SK-N-SH (cell line): ENCODE measurements around the gene PPAT. TPM values are rescaled to one million over a fixed set of nuclear protein-coding genes. Genes with fewer than 3 reads are reported as not detected.

Source experiments
- CTCF ChIA-PET: fragments of 300-600, 350-600 bp; formaldehyde crosslinking; extraction: SDS; loops from one replicate; lab custom pipeline; 2021; lab: Yijun Ruan, JAX
- POLR2A ChIA-PET: fragments of 350-600 bp; sonication (Branson Sonifier 250); formaldehyde crosslinking; extraction: SDS; loops from one replicate; lab custom pipeline; 2020; ENCODE audit warnings: antibody characterized with exemption, inconsistent platforms; lab: Yijun Ruan, JAX
- DNase-seq: peaks from one replicate; pipeline ENCODE4 v3.0.0; 2012
- H2AFZ ChIP-seq: fragments of 200-600 bp; sonication (generic); 2 replicates; pipeline ENCODE4 v1.8.1; 2016; ENCODE audit warnings: antibody characterized with exemption, mild to moderate bottlenecking, low read depth
- H3F3A ChIP-seq: fragments of 200-600 bp; sonication (generic); replicated peaks from 2 replicates; pipeline ENCODE3; 2016; ENCODE audit warnings: antibody characterized with exemption, mild to moderate bottlenecking; ENCODE audit not compliant: insufficient read depth
- H3K27ac ChIP-seq, 2 experiments: fragments of 200-500 bp in 1 of 2; fragments of 200-600 bp in 1 of 2; sonication (Bioruptor generic) in 1 of 2; sonication (generic), shearing (Covaris generic) in 1 of 2; 2 replicates each; pipeline versions ENCODE4 v1.5.1 to v1.6.1; 2014 to 2016; ENCODE audit warnings: low read depth in 2 of 2, inconsistent platforms in 1 of 2, low read length in 1 of 2, mild to moderate bottlenecking in 1 of 2, mixed read lengths in 1 of 2
- H3K27me3 ChIP-seq: fragments of 200-600 bp; sonication (generic), shearing (Covaris generic); 2 replicates; pipeline ENCODE4 v1.6.1; 2016; ENCODE audit warnings: mixed run types; ENCODE audit not compliant: insufficient read depth
- H3K36me3 ChIP-seq, 2 experiments: fragments of 200-500 bp in 1 of 2; fragments of 200-600 bp in 1 of 2; sonication (Bioruptor generic) in 1 of 2; sonication (generic) in 1 of 2; replicated peaks in 1 of 2; 2 replicates each; pipeline versions ENCODE3 to v1.5.1; 2014 to 2016; ENCODE audit warnings: low read length in 1 of 2, mild to moderate bottlenecking in 1 of 2; ENCODE audit not compliant: insufficient read depth in 2 of 2, control insufficient read depth in 1 of 2
- H3K4me1 ChIP-seq, 2 experiments: fragments of 200-500 bp in 1 of 2; fragments of 200-600 bp in 1 of 2; sonication (Bioruptor generic) in 1 of 2; sonication (generic), shearing (Covaris generic) in 1 of 2; 2 replicates each; pipeline versions ENCODE4 v1.5.1 to v1.6.1; 2014 to 2016; ENCODE audit warnings: low read depth in 1 of 2, low read length in 1 of 2, mixed run types in 1 of 2; ENCODE audit not compliant: insufficient read depth in 2 of 2, control insufficient read depth in 1 of 2
- H3K4me2 ChIP-seq: fragments of 200-600 bp; sonication (generic), shearing (Covaris generic); 2 replicates; pipeline ENCODE4 v1.6.1; 2017; ENCODE audit warnings: mixed run types
- H3K4me3 ChIP-seq, 2 experiments: fragments of 200-500 bp in 1 of 2; fragments of 200-600 bp in 1 of 2; sonication (Bioruptor generic) in 1 of 2; sonication (generic), shearing (Covaris generic) in 1 of 2; 2 replicates each; pipeline versions ENCODE4 v1.5.1 to v1.8.1; 2014 to 2016; ENCODE audit warnings: low read depth in 2 of 2, inconsistent platforms in 1 of 2, low read length in 1 of 2, mild to moderate bottlenecking in 1 of 2, mixed read lengths in 1 of 2, moderate library complexity in 1 of 2
- H3K79me2 ChIP-seq: fragments of 200-600 bp; sonication (generic); 2 replicates; pipeline ENCODE4 v1.8.1; 2017; ENCODE audit warnings: mild to moderate bottlenecking; ENCODE audit not compliant: insufficient read depth
- H3K9ac ChIP-seq: fragments of 200-600 bp; sonication (generic); 2 replicates; pipeline ENCODE4 v1.6.1; 2017; ENCODE audit warnings: mixed run types
- H3K9me2 ChIP-seq: fragments of 200-600 bp; sonication (generic); 2 replicates; pipeline ENCODE4 v1.6.1; 2017; ENCODE audit warnings: mixed run types
- H3K9me3 ChIP-seq: fragments of 200-600 bp; sonication (generic); 2 replicates; pipeline ENCODE4 v1.6.1; 2017; ENCODE audit warnings: mixed run types, mild to moderate bottlenecking, moderate library complexity
- H4K20me1 ChIP-seq: fragments of 200-600 bp; sonication (generic); 2 replicates; pipeline ENCODE4 v1.6.1; 2017; ENCODE audit warnings: mild to moderate bottlenecking, mixed run types; ENCODE audit not compliant: insufficient read depth
- EZH2phosphoT487 ChIP-seq: fragments of 200-600 bp; sonication (generic); IDR thresholded peaks from 2 replicates; pipeline ENCODE4 v1.6.1; 2017; ENCODE audit warnings: low read depth, mixed run types, mild to moderate bottlenecking, antibody characterized with exemption, moderate library complexity, borderline replicate concordance
- FOSL2 ChIP-seq: IDR thresholded peaks from 2 replicates; pipeline ENCODE4 v1.4.0; 2012; ENCODE audit warnings: low read depth, mild to moderate bottlenecking, moderate library complexity, borderline replicate concordance
- FOXJ3 ChIP-seq: sonication (generic); formaldehyde crosslinking; IDR thresholded peaks from 2 replicates; pipeline ENCODE4 v1.5.1; 2020; ENCODE audit warnings: mild to moderate bottlenecking, missing genetic modification reagents
- FOXM1 ChIP-seq: IDR thresholded peaks from 2 replicates; pipeline ENCODE4 v1.4.0; 2012; ENCODE audit warnings: low read depth, mild to moderate bottlenecking
- GABPA ChIP-seq: IDR thresholded peaks from 2 replicates; pipeline ENCODE4 v1.4.0; 2012; ENCODE audit warnings: low read depth, mild to moderate bottlenecking
- GATA2 ChIP-seq: sonication (generic); formaldehyde crosslinking; IDR thresholded peaks from 2 replicates; pipeline ENCODE4 v1.5.0; 2020; ENCODE audit warnings: mild to moderate bottlenecking, missing genetic modification reagents
- JUND ChIP-seq: IDR thresholded peaks from 2 replicates; pipeline ENCODE4 v1.4.0; 2012
- MEF2A ChIP-seq: IDR thresholded peaks from 2 replicates; pipeline ENCODE4 v1.4.0; 2012; ENCODE audit warnings: low read depth, borderline replicate concordance
- MXI1 ChIP-seq: IDR thresholded peaks from 2 replicates; pipeline ENCODE4 v1.6.1; 2012; ENCODE audit warnings: mild to moderate bottlenecking, low read depth, low read length, improper control_type of control experiment
- NFIC ChIP-seq: IDR thresholded peaks from 2 replicates; pipeline ENCODE4 v1.4.0; 2012; ENCODE audit warnings: borderline replicate concordance
- NRF1 ChIP-seq: IDR thresholded peaks from 2 replicates; pipeline ENCODE4 v1.6.1; 2012; ENCODE audit warnings: low read depth, mild to moderate bottlenecking, low read length
- POLR2AphosphoS5 ChIP-seq: IDR thresholded peaks from 2 replicates; pipeline ENCODE4 v1.6.1; 2012; ENCODE audit warnings: low read depth, low read length
- RFX5 ChIP-seq: IDR thresholded peaks from 2 replicates; pipeline ENCODE4 v1.6.1; 2012; ENCODE audit warnings: mild to moderate bottlenecking, improper control_type of control experiment, low read length
- RXRA ChIP-seq: IDR thresholded peaks from 2 replicates; pipeline ENCODE4 v1.4.0; 2012; ENCODE audit warnings: low read depth, mild to moderate bottlenecking, borderline replicate concordance
- SMC3 ChIP-seq: IDR thresholded peaks from 2 replicates; pipeline ENCODE4 v1.6.1; 2012; ENCODE audit warnings: low read depth, low read length, improper control_type of control experiment
- TAF1 ChIP-seq: IDR thresholded peaks from 2 replicates; pipeline ENCODE4 v1.6.1; 2012; ENCODE audit warnings: low read depth, mild to moderate bottlenecking, low read length, moderate library complexity, borderline replicate concordance
- TCF12 ChIP-seq: IDR thresholded peaks from 2 replicates; pipeline ENCODE4 v1.4.0; 2012
- TEAD4 ChIP-seq: IDR thresholded peaks from 2 replicates; pipeline ENCODE4 v1.4.0; 2012; ENCODE audit warnings: mild to moderate bottlenecking, borderline replicate concordance; ENCODE audit not compliant: insufficient read depth
- YY1 ChIP-seq: IDR thresholded peaks from 2 replicates; pipeline ENCODE4 v1.4.0; 2012; ENCODE audit warnings: low read depth, mild to moderate bottlenecking
- WGBS: methylation state at CpG from one replicate; pipeline ENCODE4 v1.1.6; 2017; ENCODE audit warnings: low lambda C conversion rate; 5-methylcytosine and 5-hydroxymethylcytosine counted together
- polyA plus RNA-seq, 3 experiments: library from polyadenylated mRNA; depleted of rRNA; stranded (reverse); fragments of >200 nt; gene quantifications; 2 replicates each; pipeline ENCODE4 v1.2.3, GENCODE V29; 2012
- TF ChIP-seq, protein P1 (sequence below): fragments of 200-600 bp; sonication (generic); IDR thresholded peaks from 2 replicates; pipeline ENCODE4 v1.6.1; 2017; ENCODE audit warnings: antibody characterized with exemption, mild to moderate bottlenecking, moderate library complexity
- TF ChIP-seq, protein P2 (sequence below): IDR thresholded peaks from 2 replicates; pipeline ENCODE4 v1.4.0; 2012; ENCODE audit warnings: low read depth, borderline replicate concordance
- TF ChIP-seq, protein P3 (sequence below): IDR thresholded peaks from 2 replicates; pipeline ENCODE4; 2012
- TF ChIP-seq, protein P4 (sequence below): IDR thresholded peaks from 2 replicates; pipeline ENCODE4 v1.4.0; 2012; ENCODE audit warnings: low read depth
- TF ChIP-seq, protein P5 (sequence below): IDR thresholded peaks from 2 replicates; pipeline ENCODE4 v1.6.1; 2012; ENCODE audit warnings: mild to moderate bottlenecking, low read depth, low read length, moderate library complexity
- TF ChIP-seq, protein P6 (sequence below): fragments of 150-350 bp; IDR thresholded peaks from 2 replicates; pipeline ENCODE4 v1.6.1; 2017; ENCODE audit warnings: antibody characterized with exemption, low read length, low read depth, borderline replicate concordance

PPAT gene
- polyA plus RNA-seq, 1 of the 3 experiments (the other 2 are of a cell fraction), result 7.4 TPM

DNA sequence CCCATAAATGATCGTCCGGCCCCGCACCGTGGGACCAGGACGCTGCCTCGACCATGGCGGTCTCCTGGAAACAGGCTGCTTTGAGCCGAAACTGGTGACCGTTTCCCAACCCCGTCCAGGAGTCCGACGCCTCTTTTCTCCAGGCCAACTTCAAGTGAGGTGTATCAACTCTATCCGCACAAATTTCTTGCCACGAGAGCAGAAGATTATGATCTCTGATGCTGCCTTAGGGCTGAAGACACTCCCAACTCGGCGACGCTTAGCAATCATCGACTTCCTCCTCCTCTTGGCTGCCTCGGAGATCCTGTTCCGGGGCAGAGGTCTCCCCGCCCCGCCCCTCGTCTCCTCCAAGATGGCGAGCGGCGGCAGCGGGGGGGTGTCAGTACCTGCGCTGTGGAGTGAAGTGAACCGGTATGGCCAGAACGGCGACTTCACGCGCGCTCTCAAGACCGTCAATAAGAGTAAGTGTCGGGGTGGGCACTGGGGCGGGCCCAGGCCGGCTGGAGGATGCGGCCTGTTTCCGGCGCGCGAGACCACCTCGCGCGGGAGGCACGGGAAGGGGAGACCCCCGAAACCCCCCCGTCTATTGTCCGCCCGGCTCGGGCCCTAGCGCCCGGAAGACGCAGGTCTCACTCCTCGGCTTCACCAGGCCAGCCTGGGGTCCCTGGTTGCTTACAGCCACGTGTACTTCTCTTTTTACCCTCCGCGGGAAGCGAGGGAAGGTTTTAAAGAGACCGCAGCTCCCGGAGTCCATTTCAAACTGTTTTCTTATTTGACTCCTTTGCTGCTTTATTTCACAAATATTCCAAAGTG is 32.1 kb upstream of the PPAT start, which contains the start of gene SRP72:
Gene SRP72 (plus strand): TSS at position 334 of the 813 bp plus-strand sequence. CDS start 19 bp downstream, at position 353.
- peak within 1 kb of the TSS; percentile 94 for H3K9ac ChIP-seq
- ChIA-PET POLR2A (interaction anchor here (0.7 to 1.9 kb wide), 3 partner anchors 11 to 63 kb away, joined by 3 to 8 read pairs (median 7); partner anchors contain the start of genes PAICS and PPAT), CTCF (interaction anchor here (0.9 to 1.2 kb wide), 2 partner anchors 10 to 77 kb away, joined by 5 to 10 read pairs; no protein-coding TSS in a partner anchor)
- peak within 1 kb of the TSS; percentile 91 to 96 for H3K27ac ChIP-seq
- DNase-seq, result peak; percentile 92
- peaks cover 0 to 18% of the 10 kb centered on the region in 2 experiments; a peak in 2 of 4 replicates for H3K4me1 ChIP-seq
- WGBS, result under 1% methylated on average over 53 of the region's 62 CpGs
- H2AFZ ChIP-seq, result peak within 1 kb of the TSS; percentile 86
- no peaks in the 10 kb centered on the region for H3F3A ChIP-seq
- peak within 1 kb of the TSS; percentile 75 to 80 for H3K4me3 ChIP-seq
- H3K36me3 ChIP-seq, result peaks cover 20 to 35% of the 10 kb centered on the region in 2 experiments
- no peaks in the 10 kb centered on the region for H3K9me3 ChIP-seq
- H3K4me2 ChIP-seq, result peak within 1 kb of the TSS; percentile 95
- peaks cover 17% of the 10 kb centered on the region for H4K20me1 ChIP-seq
- H3K79me2 ChIP-seq, result peaks cover 99% of the 10 kb centered on the region
- no peaks in the 10 kb centered on the region for H3K27me3 ChIP-seq
- H3K9me2 ChIP-seq, result no peaks in the 10 kb centered on the region
- TF ChIP-seq SMC3, result no peak
- TF ChIP-seq POLR2AphosphoS5, result peak; percentile 97
- TF ChIP-seq, protein P1, sequence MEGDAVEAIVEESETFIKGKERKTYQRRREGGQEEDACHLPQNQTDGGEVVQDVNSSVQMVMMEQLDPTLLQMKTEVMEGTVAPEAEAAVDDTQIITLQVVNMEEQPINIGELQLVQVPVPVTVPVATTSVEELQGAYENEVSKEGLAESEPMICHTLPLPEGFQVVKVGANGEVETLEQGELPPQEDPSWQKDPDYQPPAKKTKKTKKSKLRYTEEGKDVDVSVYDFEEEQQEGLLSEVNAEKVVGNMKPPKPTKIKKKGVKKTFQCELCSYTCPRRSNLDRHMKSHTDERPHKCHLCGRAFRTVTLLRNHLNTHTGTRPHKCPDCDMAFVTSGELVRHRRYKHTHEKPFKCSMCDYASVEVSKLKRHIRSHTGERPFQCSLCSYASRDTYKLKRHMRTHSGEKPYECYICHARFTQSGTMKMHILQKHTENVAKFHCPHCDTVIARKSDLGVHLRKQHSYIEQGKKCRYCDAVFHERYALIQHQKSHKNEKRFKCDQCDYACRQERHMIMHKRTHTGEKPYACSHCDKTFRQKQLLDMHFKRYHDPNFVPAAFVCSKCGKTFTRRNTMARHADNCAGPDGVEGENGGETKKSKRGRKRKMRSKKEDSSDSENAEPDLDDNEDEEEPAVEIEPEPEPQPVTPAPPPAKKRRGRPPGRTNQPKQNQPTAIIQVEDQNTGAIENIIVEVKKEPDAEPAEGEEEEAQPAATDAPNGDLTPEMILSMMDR, result no peak
- TF ChIP-seq, protein P2, sequence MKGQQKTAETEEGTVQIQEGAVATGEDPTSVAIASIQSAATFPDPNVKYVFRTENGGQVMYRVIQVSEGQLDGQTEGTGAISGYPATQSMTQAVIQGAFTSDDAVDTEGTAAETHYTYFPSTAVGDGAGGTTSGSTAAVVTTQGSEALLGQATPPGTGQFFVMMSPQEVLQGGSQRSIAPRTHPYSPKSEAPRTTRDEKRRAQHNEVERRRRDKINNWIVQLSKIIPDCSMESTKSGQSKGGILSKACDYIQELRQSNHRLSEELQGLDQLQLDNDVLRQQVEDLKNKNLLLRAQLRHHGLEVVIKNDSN, result no peak
- peak; percentile 81 for TF ChIP-seq GATA2 (CRISPR knock-in tag)
- no peak for TF ChIP-seq FOXJ3 (CRISPR knock-in tag)
- TF ChIP-seq, protein P3, sequence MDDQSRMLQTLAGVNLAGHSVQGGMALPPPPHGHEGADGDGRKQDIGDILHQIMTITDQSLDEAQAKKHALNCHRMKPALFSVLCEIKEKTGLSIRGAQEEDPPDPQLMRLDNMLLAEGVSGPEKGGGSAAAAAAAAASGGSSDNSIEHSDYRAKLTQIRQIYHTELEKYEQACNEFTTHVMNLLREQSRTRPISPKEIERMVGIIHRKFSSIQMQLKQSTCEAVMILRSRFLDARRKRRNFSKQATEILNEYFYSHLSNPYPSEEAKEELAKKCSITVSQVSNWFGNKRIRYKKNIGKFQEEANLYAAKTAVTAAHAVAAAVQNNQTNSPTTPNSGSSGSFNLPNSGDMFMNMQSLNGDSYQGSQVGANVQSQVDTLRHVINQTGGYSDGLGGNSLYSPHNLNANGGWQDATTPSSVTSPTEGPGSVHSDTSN, result peak; percentile 15; the same call in 1 of the 2 replicates
- TF ChIP-seq MXI1, result peak; percentile 90
- no peak for TF ChIP-seq RFX5
- TF ChIP-seq EZH2phosphoT487, result no peak
- peak; percentile 94 for TF ChIP-seq TAF1
- TF ChIP-seq YY1, result peak; percentile 93
- TF ChIP-seq, protein P4, sequence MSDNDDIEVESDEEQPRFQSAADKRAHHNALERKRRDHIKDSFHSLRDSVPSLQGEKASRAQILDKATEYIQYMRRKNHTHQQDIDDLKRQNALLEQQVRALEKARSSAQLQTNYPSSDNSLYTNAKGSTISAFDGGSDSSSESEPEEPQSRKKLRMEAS, result peak; percentile 61
- TF ChIP-seq GABPA, result peak; percentile 91
- TF ChIP-seq FOXM1, result no peak
- TF ChIP-seq NFIC, result no peak; the same call in 1 of the 2 replicates
- TF ChIP-seq NRF1, result no peak
- TF ChIP-seq, protein P5, sequence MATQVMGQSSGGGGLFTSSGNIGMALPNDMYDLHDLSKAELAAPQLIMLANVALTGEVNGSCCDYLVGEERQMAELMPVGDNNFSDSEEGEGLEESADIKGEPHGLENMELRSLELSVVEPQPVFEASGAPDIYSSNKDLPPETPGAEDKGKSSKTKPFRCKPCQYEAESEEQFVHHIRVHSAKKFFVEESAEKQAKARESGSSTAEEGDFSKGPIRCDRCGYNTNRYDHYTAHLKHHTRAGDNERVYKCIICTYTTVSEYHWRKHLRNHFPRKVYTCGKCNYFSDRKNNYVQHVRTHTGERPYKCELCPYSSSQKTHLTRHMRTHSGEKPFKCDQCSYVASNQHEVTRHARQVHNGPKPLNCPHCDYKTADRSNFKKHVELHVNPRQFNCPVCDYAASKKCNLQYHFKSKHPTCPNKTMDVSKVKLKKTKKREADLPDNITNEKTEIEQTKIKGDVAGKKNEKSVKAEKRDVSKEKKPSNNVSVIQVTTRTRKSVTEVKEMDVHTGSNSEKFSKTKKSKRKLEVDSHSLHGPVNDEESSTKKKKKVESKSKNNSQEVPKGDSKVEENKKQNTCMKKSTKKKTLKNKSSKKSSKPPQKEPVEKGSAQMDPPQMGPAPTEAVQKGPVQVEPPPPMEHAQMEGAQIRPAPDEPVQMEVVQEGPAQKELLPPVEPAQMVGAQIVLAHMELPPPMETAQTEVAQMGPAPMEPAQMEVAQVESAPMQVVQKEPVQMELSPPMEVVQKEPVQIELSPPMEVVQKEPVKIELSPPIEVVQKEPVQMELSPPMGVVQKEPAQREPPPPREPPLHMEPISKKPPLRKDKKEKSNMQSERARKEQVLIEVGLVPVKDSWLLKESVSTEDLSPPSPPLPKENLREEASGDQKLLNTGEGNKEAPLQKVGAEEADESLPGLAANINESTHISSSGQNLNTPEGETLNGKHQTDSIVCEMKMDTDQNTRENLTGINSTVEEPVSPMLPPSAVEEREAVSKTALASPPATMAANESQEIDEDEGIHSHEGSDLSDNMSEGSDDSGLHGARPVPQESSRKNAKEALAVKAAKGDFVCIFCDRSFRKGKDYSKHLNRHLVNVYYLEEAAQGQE, result peak; percentile 12; the same call in 1 of the 2 replicates
- TF ChIP-seq RXRA, result no peak
- peak; percentile 22; the same call in 1 of the 2 replicates for TF ChIP-seq TCF12
- TF ChIP-seq TEAD4, result no peak
- no peak for TF ChIP-seq JUND
- TF ChIP-seq MEF2A, result no peak
- TF ChIP-seq, protein P6, sequence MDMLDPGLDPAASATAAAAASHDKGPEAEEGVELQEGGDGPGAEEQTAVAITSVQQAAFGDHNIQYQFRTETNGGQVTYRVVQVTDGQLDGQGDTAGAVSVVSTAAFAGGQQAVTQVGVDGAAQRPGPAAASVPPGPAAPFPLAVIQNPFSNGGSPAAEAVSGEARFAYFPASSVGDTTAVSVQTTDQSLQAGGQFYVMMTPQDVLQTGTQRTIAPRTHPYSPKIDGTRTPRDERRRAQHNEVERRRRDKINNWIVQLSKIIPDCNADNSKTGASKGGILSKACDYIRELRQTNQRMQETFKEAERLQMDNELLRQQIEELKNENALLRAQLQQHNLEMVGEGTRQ, result no peak
- no peak for TF ChIP-seq FOSL2
